Measurements from ENCODE around the gene FANCC. TPM values are rescaled to one million over a fixed set of nuclear protein-coding genes. Genes with fewer than 3 reads are reported as not detected.

Gene FANCC
- total and polyA plus RNA-seq, 2 experiments from 2014 or later, result 13.1 to 15.6 TPM

DNA sequence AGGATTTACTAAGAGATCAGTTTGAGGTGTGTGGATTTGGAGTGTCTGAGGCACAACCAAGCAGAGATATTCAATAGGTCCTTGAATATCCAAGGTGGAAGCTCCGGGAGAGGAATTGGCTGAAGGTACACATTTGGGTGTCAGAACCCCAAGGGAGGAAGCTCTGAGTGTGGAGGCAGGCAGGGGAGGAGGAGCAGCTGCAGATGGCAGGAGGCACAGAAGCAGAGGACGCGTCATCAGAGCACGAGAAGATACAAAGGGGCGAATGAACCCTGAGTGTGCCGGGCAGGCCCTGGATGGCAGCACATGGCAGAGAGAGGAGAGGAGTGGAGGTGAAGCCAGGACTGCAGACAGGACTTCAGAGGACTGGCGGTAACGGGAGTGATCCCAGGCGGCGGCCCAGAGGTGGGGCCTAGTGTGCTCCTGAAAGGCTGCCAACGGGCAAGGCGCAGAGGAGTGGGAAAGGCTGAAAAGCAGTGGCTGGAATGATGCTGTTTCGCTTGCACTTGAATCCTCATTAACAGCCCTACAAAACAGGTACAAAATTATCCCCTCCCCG, 179.8 kb downstream of the FANCC start:
- no peaks in the 10 kb centered on the region for H3K9me3 ChIP-seq (ENCODE audit: low read depth)
- no peaks in the 10 kb centered on the region for H3K36me3 ChIP-seq (replicated peaks; ENCODE audit: insufficient read depth, low read depth)
- H3K27ac ChIP-seq, result no peak overlapping the region
- peaks cover 23% of the 10 kb centered on the region for H3K4me1 ChIP-seq (ENCODE audit: insufficient read depth)
- 97% methylated on average over 14 of the region's 14 CpGs for WGBS (ENCODE audit: low lambda C conversion rate, missing lambda C conversion rate)
- H3K79me2 ChIP-seq, result no peaks in the 10 kb centered on the region
- H3K27me3 ChIP-seq, result no peaks in the 10 kb centered on the region
- no peak overlapping the region for H3K4me2 ChIP-seq
- H3K4me3 ChIP-seq, result no peak overlapping the region
- no peaks in the 10 kb centered on the region for H3K9me2 ChIP-seq (replicated peaks; ENCODE audit: insufficient read depth)
- DNase-seq (ENCODE audit: low spot score), result no peak
- H4K20me1 ChIP-seq (ENCODE audit: insufficient read depth, poor library complexity, severe bottlenecking), result no peaks in the 10 kb centered on the region
- no peak overlapping the region for H2AFZ ChIP-seq
- TF ChIP-seq, protein P1, sequence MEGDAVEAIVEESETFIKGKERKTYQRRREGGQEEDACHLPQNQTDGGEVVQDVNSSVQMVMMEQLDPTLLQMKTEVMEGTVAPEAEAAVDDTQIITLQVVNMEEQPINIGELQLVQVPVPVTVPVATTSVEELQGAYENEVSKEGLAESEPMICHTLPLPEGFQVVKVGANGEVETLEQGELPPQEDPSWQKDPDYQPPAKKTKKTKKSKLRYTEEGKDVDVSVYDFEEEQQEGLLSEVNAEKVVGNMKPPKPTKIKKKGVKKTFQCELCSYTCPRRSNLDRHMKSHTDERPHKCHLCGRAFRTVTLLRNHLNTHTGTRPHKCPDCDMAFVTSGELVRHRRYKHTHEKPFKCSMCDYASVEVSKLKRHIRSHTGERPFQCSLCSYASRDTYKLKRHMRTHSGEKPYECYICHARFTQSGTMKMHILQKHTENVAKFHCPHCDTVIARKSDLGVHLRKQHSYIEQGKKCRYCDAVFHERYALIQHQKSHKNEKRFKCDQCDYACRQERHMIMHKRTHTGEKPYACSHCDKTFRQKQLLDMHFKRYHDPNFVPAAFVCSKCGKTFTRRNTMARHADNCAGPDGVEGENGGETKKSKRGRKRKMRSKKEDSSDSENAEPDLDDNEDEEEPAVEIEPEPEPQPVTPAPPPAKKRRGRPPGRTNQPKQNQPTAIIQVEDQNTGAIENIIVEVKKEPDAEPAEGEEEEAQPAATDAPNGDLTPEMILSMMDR (IDR thresholded peaks at IDR 0.05; ENCODE audit: poor library complexity), result no peak
- no peak for TF ChIP-seq EZH2phosphoT487 (IDR thresholded peaks at IDR 0.05; ENCODE audit: low read depth, severe bottlenecking, unreplicated experiment)

DNA sequence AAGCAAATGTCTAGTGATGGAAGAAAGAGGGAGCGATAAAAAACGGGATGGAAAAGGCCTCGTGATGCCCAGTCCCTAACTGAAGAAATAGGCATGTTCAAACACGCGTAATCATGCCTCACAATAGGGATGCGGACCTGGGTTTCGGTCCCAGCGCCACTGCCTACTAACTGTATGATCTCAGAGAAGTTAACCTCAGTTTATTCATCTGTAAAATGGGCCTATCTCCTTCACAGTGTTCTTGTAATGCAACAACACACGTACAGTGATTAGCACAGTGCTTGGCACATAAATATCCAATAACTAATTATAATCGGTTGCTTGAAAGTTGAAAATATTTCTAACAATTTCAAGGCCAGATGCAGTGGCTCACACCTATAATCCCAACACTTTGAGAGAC, 181.8 kb downstream of the FANCC start:
- Histone ChIP-seq H2AFZ (no peak overlapping the region), H3K9me2 (replicated peaks; ENCODE audit: insufficient read depth) (no peaks in the 10 kb centered on the region), H4K20me1 (ENCODE audit: insufficient read depth, poor library complexity, severe bottlenecking) (no peaks in the 10 kb centered on the region), H3K27me3 (no peaks in the 10 kb centered on the region), H3K27ac (no peak overlapping the region), H3K4me3 (no peak overlapping the region), H3K4me2 (no peak overlapping the region), H3K4me1 (ENCODE audit: insufficient read depth) (peaks cover 35% of the 10 kb centered on the region), H3K36me3 (replicated peaks; ENCODE audit: insufficient read depth, low read depth) (no peaks in the 10 kb centered on the region), H3K9me3 (ENCODE audit: low read depth) (no peaks in the 10 kb centered on the region), H3K79me2 (no peaks in the 10 kb centered on the region)
- WGBS (ENCODE audit: low lambda C conversion rate, missing lambda C conversion rate), result 98% methylated on average over 10 of the region's 10 CpGs
- DNase-seq (ENCODE audit: low spot score), result no peak
- TF ChIP-seq, protein P1 (IDR thresholded peaks at IDR 0.05; ENCODE audit: poor library complexity), result no peak
- TF ChIP-seq EZH2phosphoT487 (IDR thresholded peaks at IDR 0.05; ENCODE audit: low read depth, severe bottlenecking, unreplicated experiment), result no peak
- TF ChIP-seq EZH2 (IDR thresholded peaks at IDR 0.05; ENCODE audit: borderline replicate concordance), result no peak

DNA sequence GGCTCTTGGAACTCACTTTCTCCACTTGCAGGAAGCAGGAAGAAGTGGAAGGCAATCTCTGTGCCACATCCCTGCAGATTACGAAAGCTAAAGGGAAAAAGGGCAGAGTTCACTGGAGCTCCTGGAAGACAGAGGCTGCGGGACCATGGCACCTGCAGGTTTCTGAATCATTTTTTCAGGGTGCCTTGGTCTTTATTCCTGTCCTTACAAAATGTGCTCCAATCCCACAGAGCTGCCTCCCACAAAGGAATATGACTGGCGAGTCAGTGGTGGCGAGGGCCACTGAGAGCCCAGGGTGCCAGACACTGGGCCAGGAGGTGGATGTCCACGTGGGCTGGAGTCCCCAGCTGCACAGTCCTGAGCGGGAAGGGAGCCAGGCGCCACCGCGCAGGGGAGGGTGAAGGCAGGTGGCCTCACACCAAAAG, 183.0 kb downstream of the FANCC start:
- Histone ChIP-seq H2AFZ (no peak overlapping the region), H3K4me2 (no peak overlapping the region), H3K4me3 (no peak overlapping the region), H3K27ac (peak overlapping the region; percentile 30), H3K36me3 (replicated peaks; ENCODE audit: insufficient read depth, low read depth) (no peaks in the 10 kb centered on the region), H3K27me3 (no peaks in the 10 kb centered on the region), H3K79me2 (no peaks in the 10 kb centered on the region), H3K9me3 (ENCODE audit: low read depth) (no peaks in the 10 kb centered on the region), H4K20me1 (ENCODE audit: insufficient read depth, poor library complexity, severe bottlenecking) (no peaks in the 10 kb centered on the region), H3K9me2 (replicated peaks; ENCODE audit: insufficient read depth) (no peaks in the 10 kb centered on the region), H3K4me1 (ENCODE audit: insufficient read depth) (peaks cover 48% of the 10 kb centered on the region)
- WGBS (ENCODE audit: low lambda C conversion rate, missing lambda C conversion rate), result 94% methylated on average over 9 of the region's 9 CpGs
- no peak for TF ChIP-seq EZH2 (IDR thresholded peaks at IDR 0.05; ENCODE audit: borderline replicate concordance)
- TF ChIP-seq EZH2phosphoT487 (IDR thresholded peaks at IDR 0.05; ENCODE audit: low read depth, severe bottlenecking, unreplicated experiment), result no peak
- TF ChIP-seq, protein P1 (IDR thresholded peaks at IDR 0.05; ENCODE audit: poor library complexity), result no peak
- DNase-seq (ENCODE audit: low spot score), result no peak
